Measurements from ENCODE around the gene HOXD9.

The HOXD9 gene

DNA sequence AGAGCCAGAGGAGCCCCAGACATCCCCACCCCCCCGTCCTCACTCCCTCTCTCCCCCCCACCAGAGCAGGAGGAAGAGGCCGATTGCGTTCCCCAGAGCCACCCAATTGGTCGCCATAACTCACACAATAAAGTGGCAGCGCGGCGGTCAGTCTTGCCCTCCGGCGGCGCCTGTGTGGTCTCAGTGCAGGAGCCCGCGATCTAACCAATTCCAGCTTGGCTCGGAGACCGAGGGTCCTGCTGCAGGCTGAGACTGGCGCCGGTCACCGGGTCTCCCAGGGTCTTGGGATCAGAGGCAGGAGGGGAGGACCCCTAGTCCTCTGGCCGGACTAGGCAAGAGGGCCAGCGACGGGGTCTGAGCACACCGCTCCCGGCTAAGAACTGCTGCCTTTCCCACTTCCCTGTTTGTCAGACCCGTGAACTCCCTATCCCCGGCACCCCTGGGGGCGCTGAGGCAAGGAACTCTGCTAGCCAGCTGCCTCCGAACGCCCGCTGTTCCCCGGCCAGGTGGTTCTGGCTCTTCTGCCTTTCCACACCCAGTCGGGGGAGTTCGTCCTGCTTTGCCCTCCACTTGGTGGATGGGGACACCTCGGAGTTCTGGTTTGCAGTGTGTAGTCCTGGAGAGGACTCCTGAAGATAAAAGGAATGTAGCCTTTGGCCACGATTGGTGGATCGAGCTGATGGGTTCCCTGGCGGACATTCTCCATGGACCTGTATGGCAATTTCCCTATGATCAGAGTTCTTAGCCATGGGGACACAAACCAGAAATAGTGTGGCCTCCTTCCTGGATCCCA, 24.0 kb upstream of the HOXD9 start:
- no peak for DNase-seq (ENCODE audit: low read depth in 3 of 3)

- DNase-seq (ENCODE audit: low read depth in 3 of 3), result no peak
Observed at GRCh38 chr2:176099159-176099727, 23.3 kb upstream of the HOXD9 start.

- no peak for DNase-seq (ENCODE audit: low read depth in 3 of 3)
Observed at GRCh38 chr2:176099728-176100546, 22.6 kb upstream of the HOXD9 start, which contains the start of gene HOXD12. Gene HOXD12, plus strand, starts transcription at chr2:176099795. Its CDS starts 7 bp downstream, at chr2:176099802.

- no peak for DNase-seq (ENCODE audit: low read depth in 3 of 3)
Observed at GRCh38 chr2:176100547-176101140, 21.9 kb upstream of the HOXD9 start.

DNA sequence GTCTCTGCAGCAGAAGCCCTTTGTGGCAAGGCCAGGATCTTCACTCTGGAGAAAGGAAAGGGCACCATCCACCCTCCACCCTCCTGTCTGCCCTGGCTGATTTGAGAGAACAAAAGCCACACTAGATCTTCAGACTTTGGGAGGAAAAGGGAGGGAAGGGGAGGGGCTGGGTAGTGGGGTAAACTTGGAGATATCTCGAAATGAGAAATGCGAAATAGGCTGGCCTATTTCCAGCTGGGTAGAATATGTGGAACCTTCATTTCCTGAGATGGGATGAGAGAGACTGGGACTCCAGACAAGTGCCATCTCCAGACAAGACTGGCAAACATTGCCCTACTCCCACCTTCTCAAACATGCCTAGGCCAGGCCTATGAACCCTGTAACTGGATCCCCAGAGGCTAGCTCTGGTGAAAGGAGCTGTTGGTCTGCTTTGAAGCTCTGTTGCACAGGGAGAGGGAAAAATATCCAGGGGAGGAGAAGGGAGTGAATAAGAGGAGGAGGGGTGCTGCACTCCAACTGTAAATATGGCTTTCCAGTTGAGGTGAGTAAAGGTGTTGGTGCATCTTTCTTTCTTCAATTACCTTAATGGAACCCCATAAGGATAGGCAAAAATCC, 21.2 kb upstream of the HOXD9 start:
- no peak for DNase-seq (ENCODE audit: low read depth in 3 of 3)

DNA sequence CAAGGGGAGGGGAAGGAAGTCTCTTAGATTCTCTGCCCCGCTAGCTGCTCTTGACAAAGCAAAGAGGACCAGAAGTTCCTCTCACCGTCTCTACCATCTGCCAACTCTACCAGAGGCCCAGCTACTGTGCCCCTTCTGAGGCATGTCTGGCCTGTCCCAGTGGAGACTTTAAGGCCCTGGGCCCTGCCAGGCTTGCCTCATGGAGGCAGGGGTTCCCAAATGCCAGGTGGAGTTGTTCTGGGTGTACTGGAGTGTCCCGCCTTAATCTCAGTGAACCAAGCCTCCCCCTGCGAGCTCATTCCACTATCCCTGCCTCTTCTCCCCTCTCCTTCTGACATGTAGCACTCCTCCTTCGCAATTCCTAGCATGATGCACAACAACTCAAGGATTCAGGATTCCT, 20.7 kb upstream of the HOXD9 start:
- DNase-seq (ENCODE audit: low read depth in 3 of 3), result no peak

DNA sequence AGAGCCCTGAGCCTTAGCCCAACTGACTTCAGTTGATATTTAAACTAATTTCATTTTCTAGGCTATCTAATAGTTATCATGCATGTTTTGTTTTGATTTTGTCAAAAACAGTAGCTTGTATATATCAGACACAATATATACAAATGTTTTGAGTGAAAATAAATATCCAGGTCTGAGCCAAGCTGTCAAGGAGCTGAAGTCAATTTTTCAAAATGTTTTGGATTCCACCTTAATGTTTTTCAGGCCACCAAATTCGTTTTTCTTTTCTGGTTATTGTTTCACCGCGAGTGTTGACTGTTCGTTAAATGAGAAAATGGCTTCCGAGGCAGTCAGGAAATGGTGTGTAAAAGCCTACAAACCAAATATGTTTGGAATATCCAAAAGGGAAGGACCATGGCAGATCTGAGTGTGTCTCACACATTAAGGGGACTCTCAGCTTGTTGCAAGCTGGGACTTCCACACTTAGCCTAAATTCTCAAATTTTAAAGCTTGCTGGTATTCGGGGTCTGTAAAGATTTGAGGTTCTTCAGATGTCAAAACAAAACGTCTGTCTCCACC, 20.1 kb upstream of the HOXD9 start:
- DNase-seq (ENCODE audit: low read depth in 3 of 3), result no peak

DNA sequence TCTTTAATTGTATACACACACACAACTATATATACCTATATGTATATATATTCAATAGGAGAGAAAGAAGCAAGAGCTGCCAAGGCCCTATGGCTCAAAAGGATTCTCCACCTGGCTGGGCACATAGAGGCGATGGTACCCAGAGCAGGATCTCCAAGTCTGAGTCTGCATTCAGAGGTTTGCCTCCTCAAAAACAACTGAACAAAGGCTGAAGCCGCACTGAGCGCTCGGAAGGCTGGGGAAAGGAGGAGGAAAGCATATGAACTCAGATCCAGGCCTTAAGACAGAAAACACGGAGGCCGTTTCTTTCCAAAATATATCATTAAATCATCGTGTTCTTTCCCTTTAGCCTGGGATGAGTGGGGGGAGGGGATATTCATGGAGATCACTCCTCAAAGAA, 19.3 kb upstream of the HOXD9 start:
- DNase-seq (ENCODE audit: low read depth in 3 of 3), result no peak

DNA sequence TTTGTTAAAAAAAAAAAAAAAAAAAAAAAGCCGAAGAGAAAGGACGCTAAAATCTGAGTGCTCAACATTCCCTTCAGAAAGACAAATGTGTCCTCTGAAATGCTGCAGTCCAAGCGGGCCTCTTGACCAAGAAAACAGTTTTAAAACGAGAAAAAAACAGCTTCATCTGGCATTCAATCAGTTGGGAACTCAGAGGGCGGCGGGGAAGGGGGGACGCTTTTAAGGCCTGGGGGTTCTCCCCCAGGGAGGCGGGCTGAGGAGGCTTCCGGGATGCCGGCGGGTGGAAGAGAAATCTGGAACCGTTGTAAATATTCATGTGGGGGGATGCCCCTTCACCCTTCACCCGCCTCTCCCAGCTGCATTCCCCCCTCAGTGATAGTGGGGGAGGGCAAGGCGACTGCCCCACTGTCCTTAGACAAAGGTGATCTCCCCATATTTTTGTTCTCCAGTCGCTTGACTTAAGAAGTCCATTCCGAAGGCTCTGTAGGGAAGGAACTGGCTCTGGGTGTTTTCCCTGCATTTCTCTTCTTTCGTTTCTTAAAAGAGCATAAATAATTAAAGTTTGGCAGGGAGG, 18.7 kb upstream of the HOXD9 start:
- DNase-seq (ENCODE audit: low read depth in 3 of 3), result no peak

DNA sequence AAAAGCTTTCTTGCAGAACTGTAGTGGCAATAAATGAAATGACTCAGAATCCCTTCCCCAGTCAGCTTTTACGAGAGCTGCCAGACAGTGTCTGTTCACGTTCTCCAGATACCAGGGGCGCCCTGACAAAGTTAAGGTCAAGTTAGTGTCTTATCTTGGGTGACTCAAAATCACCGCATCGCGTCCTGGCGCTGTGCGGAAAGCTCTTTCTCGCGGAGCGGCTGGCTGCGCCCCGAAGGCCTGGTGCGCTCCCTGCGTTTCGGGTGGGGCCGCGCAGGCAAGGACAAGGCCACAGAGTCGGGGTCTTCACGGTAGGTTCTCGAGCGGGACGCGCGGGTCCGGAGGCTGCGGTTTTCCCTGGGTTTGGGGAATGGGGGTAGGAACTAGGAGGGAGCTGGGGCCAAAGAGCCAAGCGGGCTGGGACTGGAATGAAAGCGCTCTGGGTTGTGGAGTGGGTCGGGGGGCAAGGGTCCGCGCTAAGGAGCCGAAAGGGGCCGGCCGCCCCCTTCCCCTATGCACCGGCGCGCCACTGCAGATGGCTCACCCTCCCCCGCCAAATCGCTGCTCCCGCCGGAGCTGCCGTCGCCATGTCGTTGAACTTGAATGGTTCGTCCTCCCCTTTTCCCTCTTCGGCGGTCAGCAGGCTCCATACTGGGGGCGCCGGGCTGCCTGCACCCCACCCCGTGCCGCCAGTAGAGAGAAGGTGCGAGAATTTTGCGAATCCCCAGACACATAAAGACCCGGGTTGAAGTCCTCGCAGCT, 18.0 kb upstream of the HOXD9 start:
- DNase-seq (ENCODE audit: low read depth in 3 of 3), result no peak

GRCh38 chr2:176105078-176105729, 17.3 kb upstream of the HOXD9 start:
- DNase-seq (ENCODE audit: low read depth in 3 of 3), result no peak

DNA sequence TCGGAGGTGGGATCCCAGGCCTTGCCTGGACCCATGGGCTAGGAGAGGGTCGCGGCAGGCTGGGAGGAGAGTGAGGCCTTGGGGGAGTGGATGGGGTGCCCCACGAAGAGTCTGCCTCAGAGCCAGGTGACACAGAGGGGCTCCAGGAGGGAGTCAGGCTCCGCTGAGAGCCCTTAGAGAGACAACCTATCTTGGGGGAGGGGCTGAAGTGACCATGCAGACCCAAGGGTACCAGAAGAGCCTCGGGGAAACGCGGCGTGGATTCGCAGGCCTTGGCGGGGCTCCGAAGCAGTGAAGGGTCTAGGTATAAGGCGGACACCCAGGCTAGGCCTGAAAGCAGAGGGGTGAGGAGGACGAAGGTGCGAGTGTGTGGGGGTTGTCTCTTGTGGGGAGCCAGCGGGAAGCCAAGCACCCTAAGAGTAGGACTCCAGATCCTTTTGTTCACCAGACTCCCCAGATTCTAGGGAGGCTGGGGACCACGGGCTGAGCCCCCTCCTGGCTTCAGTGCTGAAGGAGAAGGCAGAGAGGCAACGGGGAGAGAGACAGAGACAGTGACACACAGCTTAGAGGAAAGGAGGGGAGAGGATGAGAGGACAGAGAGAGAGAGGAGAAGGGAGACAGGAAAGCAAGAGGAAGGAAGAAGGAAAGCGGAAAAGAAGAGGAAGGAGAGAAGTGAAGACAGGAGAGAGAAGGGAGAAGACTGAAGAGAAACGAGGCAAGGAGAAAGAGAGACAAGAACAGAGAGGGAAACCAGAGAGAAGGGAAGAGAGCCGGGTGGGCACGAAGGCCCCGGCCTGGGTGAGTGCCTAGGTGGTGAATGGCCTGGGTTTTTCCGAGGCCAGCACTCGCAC, 16.6 kb upstream of the HOXD9 start:
- DNase-seq (ENCODE audit: low read depth in 3 of 3), result no peak

- no peak for DNase-seq (ENCODE audit: low read depth in 3 of 3)
Observed at GRCh38 chr2:176106581-176107539, 15.7 kb upstream of the HOXD9 start, which contains the start of gene HOXD11. Gene HOXD11, plus strand, starts transcription at chr2:176107280. Its CDS starts 76 bp downstream, at chr2:176107356.

DNA sequence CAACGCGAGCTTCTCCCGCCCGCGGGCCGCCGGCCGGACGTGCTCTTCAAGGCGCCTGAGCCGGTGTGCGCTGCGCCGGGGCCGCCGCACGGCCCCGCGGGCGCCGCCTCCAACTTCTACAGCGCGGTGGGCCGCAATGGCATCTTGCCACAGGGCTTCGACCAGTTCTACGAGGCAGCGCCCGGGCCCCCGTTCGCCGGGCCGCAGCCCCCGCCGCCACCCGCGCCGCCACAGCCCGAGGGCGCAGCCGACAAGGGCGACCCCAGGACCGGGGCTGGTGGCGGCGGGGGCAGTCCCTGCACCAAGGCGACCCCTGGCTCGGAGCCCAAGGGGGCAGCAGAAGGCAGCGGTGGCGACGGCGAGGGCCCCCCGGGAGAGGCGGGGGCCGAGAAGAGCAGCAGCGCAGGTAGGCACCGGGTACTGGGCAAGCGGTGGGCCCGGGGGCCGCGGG, 14.8 kb upstream of the HOXD9 start:
- no peak for DNase-seq (ENCODE audit: low read depth in 3 of 3)

DNA sequence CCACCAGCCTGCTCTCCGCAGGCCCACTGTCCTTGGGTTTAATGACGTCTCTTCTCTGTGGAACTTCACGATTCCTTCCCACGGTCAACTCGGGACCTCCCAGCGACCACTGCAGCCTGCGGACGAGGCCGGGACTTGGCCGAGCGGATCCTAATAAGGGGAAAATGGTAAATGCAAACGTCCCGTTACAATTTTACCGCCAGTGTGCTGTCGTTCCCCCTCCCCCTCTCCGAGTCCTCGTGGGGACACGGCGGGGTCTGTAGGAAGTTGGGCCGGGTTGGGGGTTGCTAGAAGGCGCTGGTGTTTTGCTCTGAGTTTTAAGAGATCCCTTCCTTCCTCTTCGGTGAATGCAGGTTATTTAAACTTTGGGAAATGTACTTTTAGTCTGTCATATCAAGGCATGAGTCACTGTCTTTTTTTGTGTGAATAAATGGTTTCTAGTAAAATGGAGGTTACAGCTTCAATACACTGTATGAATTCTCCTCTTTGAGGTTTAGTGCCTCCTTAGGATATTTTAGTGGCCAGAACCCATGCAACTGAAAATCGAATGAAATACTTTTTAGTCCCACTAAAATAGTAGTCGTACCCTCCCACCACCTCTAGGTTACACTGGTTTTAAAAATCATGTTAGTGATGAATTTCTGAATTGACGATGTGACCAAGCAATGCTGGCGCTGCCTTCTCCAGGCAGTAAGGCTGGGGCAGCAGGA, 13.2 kb upstream of the HOXD9 start:
- DNase-seq (ENCODE audit: low read depth in 3 of 3), result no peak

DNA sequence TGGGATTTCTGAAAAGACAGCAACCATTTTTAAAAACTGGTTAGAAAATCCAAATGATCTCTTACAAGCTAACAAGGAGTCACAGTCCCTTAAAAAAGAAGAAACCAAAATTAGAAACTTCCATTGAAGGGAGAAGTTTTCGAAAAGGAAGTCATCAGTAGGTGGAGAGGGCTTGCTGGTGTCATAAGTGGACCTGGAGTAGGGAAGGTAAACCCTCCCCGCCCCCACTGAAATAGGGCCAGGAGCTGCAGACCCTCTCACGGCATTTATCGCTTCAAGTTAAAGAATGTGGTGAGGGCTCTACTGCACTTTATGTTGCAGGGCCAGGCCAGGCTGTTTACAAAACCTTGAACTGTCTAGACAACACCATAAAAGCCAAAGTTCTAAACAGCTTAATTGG, 12.6 kb upstream of the HOXD9 start:
- DNase-seq (ENCODE audit: low read depth in 3 of 3), result no peak

Measured in stimulated activated CD4-positive, alpha-beta T cell treated with anti-CD3 and anti-CD28 coated beads, TNF-alpha, amount 100 ng/mL, for 48 hours (primary cell).